Measurements from ENCODE around the gene TMEM60. TPM values are rescaled to one million over a fixed set of nuclear protein-coding genes. Genes with fewer than 3 reads are reported as not detected.

Gene TMEM60
- total and polyA plus RNA-seq, 2 donors (not counting 3 experiments of a cell fraction or from before 2014, with no cell fraction given), result 15.8 to 19.5 TPM

DNA sequence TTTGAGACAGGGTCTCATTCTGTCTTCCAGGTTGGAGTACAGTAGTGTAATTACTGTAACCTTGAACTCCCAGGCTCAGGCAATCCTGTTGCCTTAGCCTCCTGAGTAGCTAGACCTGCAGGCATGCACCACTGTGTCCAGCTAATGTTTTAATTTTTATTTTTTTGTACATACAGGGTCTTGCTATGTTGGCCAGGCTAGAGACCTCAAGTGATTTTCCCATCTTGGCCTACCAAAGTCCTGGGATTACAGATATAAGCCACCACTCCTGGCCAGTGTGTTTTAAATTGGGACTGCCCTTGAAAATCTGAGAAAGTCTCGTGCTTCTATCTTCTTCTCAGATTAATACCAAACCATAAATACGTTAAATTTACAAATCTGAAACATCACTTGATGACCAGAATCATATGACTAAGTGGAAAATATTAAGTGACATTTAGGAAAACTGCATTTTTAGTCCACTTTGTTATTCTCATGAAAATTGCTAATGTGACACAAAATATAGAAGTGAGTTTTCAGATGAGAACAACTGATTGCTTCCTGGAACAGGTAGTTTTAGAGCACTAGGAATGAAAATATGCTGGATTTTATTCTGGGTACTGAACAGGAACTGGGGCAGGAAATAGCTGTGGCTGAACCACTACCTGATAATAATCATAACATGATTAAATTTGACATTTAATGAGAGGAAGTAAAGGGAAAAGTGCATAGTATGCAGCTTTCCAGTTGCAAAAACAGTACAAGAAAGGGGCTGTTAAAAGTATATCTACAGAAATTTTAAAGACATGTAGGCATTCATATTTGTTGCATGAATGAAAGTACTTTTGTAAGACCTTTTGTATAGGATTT lies 4.5 kb upstream of the TMEM60 start:
- H3K79me2 ChIP-seq (ENCODE audit: control insufficient read depth, insufficient read depth, low read length), result peaks cover 56% of the 10 kb centered on the region
- CTCF ChIA-PET, result interaction anchor here (0.7 to 1.6 kb wide), 7 partner anchors 9 to 151 kb away, joined by 3 to 5 read pairs (median 3); no protein-coding TSS in a partner anchor

DNA sequence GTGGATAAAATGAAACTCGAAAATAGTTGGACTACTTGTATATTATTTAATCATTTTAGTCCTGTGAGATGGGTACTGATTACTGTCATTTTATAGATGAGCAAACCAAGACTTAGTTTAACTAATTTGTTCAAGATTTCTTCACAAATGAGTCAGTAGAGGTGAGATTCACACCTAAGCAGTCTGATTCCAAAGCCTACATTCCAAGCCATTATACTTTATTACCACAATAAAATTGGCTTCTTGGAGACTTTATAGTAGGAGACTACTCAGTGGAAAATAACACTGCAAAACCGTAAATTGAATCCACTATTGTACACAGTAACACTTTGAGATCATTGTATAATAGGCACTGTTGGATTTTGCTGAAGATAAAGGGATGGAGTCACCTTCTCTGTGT lies 2.5 kb upstream of the TMEM60 start:
- no peak for TF ChIP-seq GATA2 (IDR thresholded peaks at IDR 0.05; ENCODE audit: insufficient read depth, insufficient read length, low read depth, low read length)
- TF ChIP-seq, protein P1, sequence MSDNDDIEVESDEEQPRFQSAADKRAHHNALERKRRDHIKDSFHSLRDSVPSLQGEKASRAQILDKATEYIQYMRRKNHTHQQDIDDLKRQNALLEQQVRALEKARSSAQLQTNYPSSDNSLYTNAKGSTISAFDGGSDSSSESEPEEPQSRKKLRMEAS (IDR thresholded peaks at IDR 0.05; ENCODE audit: insufficient read depth, insufficient read length), result no peak
- no peak for TF ChIP-seq EZH2 (IDR thresholded peaks at IDR 0.05; ENCODE audit: borderline replicate concordance, low read depth, low read length, severe bottlenecking)
- TF ChIP-seq FOS (IDR thresholded peaks at IDR 0.05; ENCODE audit: borderline replicate concordance, insufficient read depth, low read length), result no peak
- BruUV-seq (replicated peaks), result no TSS peak
- intact Hi-C loops (cut with micrococcal nuclease), result no loop called here
- Histone ChIP-seq H3K4me2 (ENCODE audit: insufficient read depth, low read length) (no peak overlapping the region), H3K36me3 (ENCODE audit: control insufficient read depth in 2 of 2, extremely low read depth in 1 of 2, insufficient read depth in 2 of 2, low read length in 2 of 2) (no peaks in the 10 kb centered on the region), H3K9me1 (replicated peaks; ENCODE audit: control insufficient read depth, extremely low read depth, insufficient read depth, low read length) (no peaks in the 10 kb centered on the region), H3K79me2 (ENCODE audit: control insufficient read depth, insufficient read depth, low read length) (peaks cover 57% of the 10 kb centered on the region), H4K20me1 (replicated peaks; ENCODE audit: control insufficient read depth, extremely low read depth, insufficient read depth, low read length) (no peaks in the 10 kb centered on the region), H3K4me1 (ENCODE audit: control insufficient read depth, extremely low read depth, insufficient read depth, low read length) (peaks cover 32% of the 10 kb centered on the region), H3K27ac (ENCODE audit: insufficient read depth, low read depth, low read length) (no peak overlapping the region), H3K9ac (replicated peaks; ENCODE audit: extremely low read depth, insufficient read depth, low read length) (no peak overlapping the region), H3K9me3 (replicated peaks; ENCODE audit: control insufficient read depth, insufficient read depth, low read length) (no peaks in the 10 kb centered on the region), H3K27me3 (ENCODE audit: control insufficient read depth in 2 of 2, insufficient read depth in 2 of 2, low read length in 2 of 2) (no peaks in the 10 kb centered on the region), H2AFZ (ENCODE audit: low read depth, low read length) (no peak overlapping the region), H3K4me3 (replicated peaks in 1 of 3; ENCODE audit: insufficient read depth in 1 of 3, low read depth in 1 of 3, low read length in 3 of 3) (no peak overlapping the region)
- DNase-seq (ENCODE audit: low read depth, low spot score) (no peak), FAIRE-seq (no peak)
- dilution Hi-C loops (cut with MboI; ENCODE audit: extremely low pct_ligation_motif_present, low sequenced_read_pairs), result no loop called here
- ChIA-PET POLR2A (no interaction called here), CTCF (no interaction called here)

More for the DNA sequence above, 4.5 kb upstream of the TMEM60 start:
- H4K20me1 ChIP-seq (replicated peaks; ENCODE audit: control insufficient read depth, extremely low read depth, insufficient read depth, low read length), result no peaks in the 10 kb centered on the region
- BruUV-seq (replicated peaks), result no TSS peak
- H2AFZ ChIP-seq (ENCODE audit: low read depth, low read length), result no peak overlapping the region
- no peaks in the 10 kb centered on the region for H3K36me3 ChIP-seq (ENCODE audit: control insufficient read depth in 2 of 2, extremely low read depth in 1 of 2, insufficient read depth in 2 of 2, low read length in 2 of 2)
- H3K4me3 ChIP-seq (replicated peaks in 1 of 3; ENCODE audit: insufficient read depth in 1 of 3, low read depth in 1 of 3, low read length in 3 of 3), result no peak overlapping the region
- DNase-seq (ENCODE audit: low read depth, low spot score) (peak; percentile 41), FAIRE-seq (no peak)
- no peaks in the 10 kb centered on the region for H3K9me3 ChIP-seq (replicated peaks; ENCODE audit: control insufficient read depth, insufficient read depth, low read length)
- no peak for TF ChIP-seq EZH2 (IDR thresholded peaks at IDR 0.05; ENCODE audit: borderline replicate concordance, low read depth, low read length, severe bottlenecking)
- TF ChIP-seq GATA2 (IDR thresholded peaks at IDR 0.05; ENCODE audit: insufficient read depth, insufficient read length, low read depth, low read length), result peak; percentile 62
- peaks cover 20% of the 10 kb centered on the region for H3K4me1 ChIP-seq (ENCODE audit: control insufficient read depth, extremely low read depth, insufficient read depth, low read length)
- intact Hi-C loops (cut with micrococcal nuclease), result no loop called here
- dilution Hi-C loops (cut with MboI; ENCODE audit: extremely low pct_ligation_motif_present, low sequenced_read_pairs), result no loop called here
- H3K4me2 ChIP-seq (ENCODE audit: insufficient read depth, low read length), result peak overlapping the region; percentile 71
- H3K27me3 ChIP-seq (ENCODE audit: control insufficient read depth in 2 of 2, insufficient read depth in 2 of 2, low read length in 2 of 2), result no peaks in the 10 kb centered on the region
- H3K9ac ChIP-seq (replicated peaks; ENCODE audit: extremely low read depth, insufficient read depth, low read length), result no peak overlapping the region
- no peaks in the 10 kb centered on the region for H3K9me1 ChIP-seq (replicated peaks; ENCODE audit: control insufficient read depth, extremely low read depth, insufficient read depth, low read length)
- H3K27ac ChIP-seq (ENCODE audit: insufficient read depth, low read depth, low read length), result no peak overlapping the region
- POLR2A ChIA-PET, result no interaction called here
